Lower lobe of right lung (tissue), 2 donors: Measurements from ENCODE around the gene ETV6. TPM values are rescaled to one million over a fixed set of nuclear protein-coding genes. Genes with fewer than 3 reads are reported as not detected.

Experiments used
- ATAC-seq, 2 donors: fragments of 200-7000 bp; cut with Tn5 transposase; one replicate each; pipeline ENCODE4 v1.9.1; 2020 to 2022; ENCODE audit warnings: mild to moderate bottlenecking in 2 of 2, moderate library complexity in 2 of 2
- DNase-seq: peaks from one replicate; pipeline ENCODE4 v3.0.0-alpha.2; 2020
- H3K27ac ChIP-seq: fragments of 200-600 bp; one replicate; pipeline ENCODE4 v1.8.0; 2022
- H3K27me3 ChIP-seq: fragments of 200-600 bp; one replicate; pipeline ENCODE4 v1.8.0; 2022; ENCODE audit warnings: low read depth
- H3K36me3 ChIP-seq: fragments of 200-600 bp; one replicate; pipeline ENCODE4 v1.8.0; 2022; ENCODE audit warnings: mild to moderate bottlenecking
- H3K4me1 ChIP-seq: fragments of 200-600 bp; one replicate; pipeline ENCODE4 v1.8.0; 2022
- H3K4me3 ChIP-seq: fragments of 200-600 bp; one replicate; pipeline ENCODE4 v1.8.0; 2022; ENCODE audit warnings: mild to moderate bottlenecking
- H3K9me3 ChIP-seq: fragments of 200-600 bp; one replicate; pipeline ENCODE4 v1.8.0; 2022
- intact Hi-C: fragments of 100-400 bp; cut with DNase I; formaldehyde crosslinking; loops from one replicate; pipeline ENCODE4 v1.11.0; 2022
- total RNA-seq: library from RNA; stranded (reverse); fragmentation: NEBNext Ultra II Directional; extraction: Animal tissue kit (Norgen Biotek cat#: 25700); gene quantifications from one replicate; pipeline ENCODE4 v1.2.1, GENCODE V29; 2021
- TF ChIP-seq, protein P1 (sequence below): fragments of 200-600 bp; IDR thresholded peaks from one replicate; pipeline ENCODE4 v1.8.0; 2022; ENCODE audit warnings: antibody characterized with exemption, mild to moderate bottlenecking
- donor health status: DM: no; HTN: yes; CAD: no; lungs with severe emphysema.

ETV6 gene
- total RNA-seq, 1 donor from 2014 or later, result 48.4 TPM

DNA sequence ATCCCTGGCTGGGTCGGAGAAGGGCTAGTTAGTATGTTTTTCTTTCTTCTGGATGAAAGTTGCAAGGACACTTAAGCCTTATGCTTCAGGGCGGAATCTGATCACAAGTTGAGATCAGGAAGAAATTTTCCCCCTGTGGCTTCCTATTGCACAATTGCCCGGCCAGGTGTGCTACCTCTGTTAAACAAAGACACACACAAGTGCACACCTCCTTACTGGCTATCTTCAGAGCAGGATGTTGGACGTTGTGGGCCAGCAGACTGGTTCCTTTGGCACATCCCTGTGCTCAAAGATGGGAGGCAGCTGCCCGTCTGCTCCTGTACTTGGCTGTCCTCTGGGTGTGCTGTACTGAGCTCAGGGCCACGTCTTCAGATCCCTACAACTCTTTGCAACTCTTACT lies 19.1 kb downstream of the ETV6 start:
- DNase-seq, result no peak
- Histone ChIP-seq H3K36me3 (no peaks in the 10 kb centered on the region), H3K27ac (no peak overlapping the region), H3K9me3 (no peaks in the 10 kb centered on the region), H3K4me3 (no peak overlapping the region), H3K27me3 (no peaks in the 10 kb centered on the region), H3K4me1 (peaks cover 50% of the 10 kb centered on the region)
- ATAC-seq, result peak; percentile 20 to 31
- TF ChIP-seq, protein P1, sequence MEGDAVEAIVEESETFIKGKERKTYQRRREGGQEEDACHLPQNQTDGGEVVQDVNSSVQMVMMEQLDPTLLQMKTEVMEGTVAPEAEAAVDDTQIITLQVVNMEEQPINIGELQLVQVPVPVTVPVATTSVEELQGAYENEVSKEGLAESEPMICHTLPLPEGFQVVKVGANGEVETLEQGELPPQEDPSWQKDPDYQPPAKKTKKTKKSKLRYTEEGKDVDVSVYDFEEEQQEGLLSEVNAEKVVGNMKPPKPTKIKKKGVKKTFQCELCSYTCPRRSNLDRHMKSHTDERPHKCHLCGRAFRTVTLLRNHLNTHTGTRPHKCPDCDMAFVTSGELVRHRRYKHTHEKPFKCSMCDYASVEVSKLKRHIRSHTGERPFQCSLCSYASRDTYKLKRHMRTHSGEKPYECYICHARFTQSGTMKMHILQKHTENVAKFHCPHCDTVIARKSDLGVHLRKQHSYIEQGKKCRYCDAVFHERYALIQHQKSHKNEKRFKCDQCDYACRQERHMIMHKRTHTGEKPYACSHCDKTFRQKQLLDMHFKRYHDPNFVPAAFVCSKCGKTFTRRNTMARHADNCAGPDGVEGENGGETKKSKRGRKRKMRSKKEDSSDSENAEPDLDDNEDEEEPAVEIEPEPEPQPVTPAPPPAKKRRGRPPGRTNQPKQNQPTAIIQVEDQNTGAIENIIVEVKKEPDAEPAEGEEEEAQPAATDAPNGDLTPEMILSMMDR, result no peak
- intact Hi-C loops, result no loop called here

DNA sequence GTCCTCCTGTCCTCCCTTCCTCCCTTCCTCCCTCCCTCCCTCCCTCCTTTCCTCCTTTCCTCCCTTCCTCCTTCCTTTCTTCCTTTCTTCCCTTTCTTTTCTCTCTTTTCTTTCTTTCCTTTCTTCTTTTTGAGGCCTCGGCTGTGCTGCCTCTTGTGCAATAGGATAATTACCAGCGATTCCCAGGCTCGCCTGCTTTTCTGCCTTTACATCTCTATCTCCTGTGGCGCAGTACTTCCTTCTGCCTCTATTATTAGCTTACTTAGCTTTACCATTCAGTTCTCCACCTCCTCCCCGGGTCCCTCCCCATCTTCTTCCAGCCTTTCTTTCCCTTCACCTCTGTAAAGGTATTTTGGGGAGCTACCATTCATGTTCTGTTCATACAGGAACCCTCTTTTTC lies 19.9 kb downstream of the ETV6 start:
- Histone ChIP-seq H3K9me3 (no peaks in the 10 kb centered on the region), H3K4me1 (peaks cover 57% of the 10 kb centered on the region), H3K4me3 (no peak overlapping the region), H3K36me3 (no peaks in the 10 kb centered on the region), H3K27me3 (no peaks in the 10 kb centered on the region), H3K27ac (no peak overlapping the region)
- no peak for ATAC-seq
- TF ChIP-seq, protein P1, result no peak
- no peak for DNase-seq
- intact Hi-C loops, result no loop called here

DNA sequence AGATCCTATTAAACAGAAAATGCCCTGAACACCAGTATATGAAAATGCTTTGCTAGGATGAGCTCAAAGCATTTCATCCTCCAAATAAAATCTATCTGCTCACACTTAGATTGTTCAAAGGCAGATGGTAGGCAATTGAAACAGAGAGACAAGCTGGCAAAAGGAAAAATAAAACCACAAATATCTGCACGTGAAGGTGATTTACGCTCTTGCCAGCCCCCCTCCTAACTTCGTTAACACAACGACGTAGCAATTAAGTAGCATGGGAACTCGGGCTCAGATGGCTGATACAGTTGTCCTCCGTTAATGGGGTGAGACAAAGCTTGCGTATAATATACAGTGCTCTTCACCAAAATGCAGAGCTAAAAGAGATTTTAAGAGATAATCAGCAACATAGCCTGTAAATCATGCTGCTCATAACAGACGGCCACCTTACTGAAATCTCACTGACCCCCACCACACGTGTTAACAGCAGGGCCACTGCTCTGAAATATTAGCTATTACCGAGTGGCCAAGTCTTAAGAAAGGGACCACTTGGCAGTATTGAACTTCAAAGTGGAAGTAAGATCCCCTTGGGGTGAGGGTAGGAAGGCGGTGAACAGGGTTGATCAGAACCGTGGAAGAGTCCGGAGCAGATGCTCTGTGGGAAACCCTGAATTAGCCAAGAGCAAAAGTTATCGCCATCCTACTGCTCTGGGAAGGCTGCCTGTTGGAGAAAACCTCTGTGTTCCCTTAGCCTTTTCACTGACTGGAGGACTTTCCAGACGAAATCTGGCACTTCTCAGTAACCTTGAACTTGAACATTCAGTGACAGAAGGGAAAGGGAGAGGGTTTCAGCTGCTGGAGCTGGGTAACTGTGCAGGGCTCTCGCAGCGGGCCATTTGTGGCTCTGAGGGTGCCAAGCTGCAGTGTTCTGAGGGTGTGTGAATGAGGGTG lies 23.1 kb downstream of the ETV6 start:
- Histone ChIP-seq H3K27me3 (no peaks in the 10 kb centered on the region), H3K9me3 (no peaks in the 10 kb centered on the region), H3K4me1 (peaks cover 76% of the 10 kb centered on the region), H3K4me3 (no peak overlapping the region), H3K27ac (no peak overlapping the region), H3K36me3 (no peaks in the 10 kb centered on the region)
- intact Hi-C loops, result no loop called here
- TF ChIP-seq, protein P1, result no peak
- DNase-seq (no peak), ATAC-seq (peak in 1 of 2 donors; percentile 22)

DNA sequence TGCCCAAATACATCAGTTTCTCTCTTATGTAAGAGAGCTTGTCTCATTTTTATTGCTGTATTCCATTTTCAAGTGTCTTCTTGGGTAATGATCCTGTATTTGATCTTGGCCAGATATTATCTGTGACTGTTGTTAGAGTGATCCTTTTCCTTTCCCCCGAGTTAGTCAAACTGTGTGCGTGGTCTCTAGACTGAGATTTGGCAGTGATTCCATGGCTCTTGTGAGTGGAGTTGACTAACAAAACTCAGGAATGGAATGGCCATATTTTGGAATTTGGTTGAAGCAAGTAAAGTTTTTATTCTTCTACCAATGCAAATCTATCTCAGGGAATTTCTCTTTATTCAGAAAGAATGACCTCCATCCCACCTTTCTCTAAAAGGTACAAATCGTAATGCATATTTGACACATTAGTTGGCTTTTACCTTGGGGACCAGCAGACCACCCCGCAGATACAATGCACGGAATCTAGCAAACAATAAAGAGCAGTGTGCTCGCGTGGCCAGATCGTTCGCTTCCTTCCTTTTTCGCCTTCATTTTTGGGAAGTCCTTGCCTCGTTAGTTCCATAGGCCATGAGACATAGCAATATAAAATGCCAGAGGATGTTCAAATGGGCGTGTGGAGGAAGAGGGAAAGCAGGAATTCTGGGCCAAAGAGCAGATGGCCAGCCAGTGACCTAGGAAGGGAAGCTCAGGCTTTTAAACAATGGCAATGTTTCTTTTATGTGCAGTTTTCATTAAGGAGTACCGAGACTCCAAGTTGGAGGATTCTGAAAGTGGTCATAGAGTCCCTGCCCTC lies 24.4 kb downstream of the ETV6 start:
- Histone ChIP-seq H3K9me3 (no peaks in the 10 kb centered on the region), H3K36me3 (peaks cover 6% of the 10 kb centered on the region)

DNA sequence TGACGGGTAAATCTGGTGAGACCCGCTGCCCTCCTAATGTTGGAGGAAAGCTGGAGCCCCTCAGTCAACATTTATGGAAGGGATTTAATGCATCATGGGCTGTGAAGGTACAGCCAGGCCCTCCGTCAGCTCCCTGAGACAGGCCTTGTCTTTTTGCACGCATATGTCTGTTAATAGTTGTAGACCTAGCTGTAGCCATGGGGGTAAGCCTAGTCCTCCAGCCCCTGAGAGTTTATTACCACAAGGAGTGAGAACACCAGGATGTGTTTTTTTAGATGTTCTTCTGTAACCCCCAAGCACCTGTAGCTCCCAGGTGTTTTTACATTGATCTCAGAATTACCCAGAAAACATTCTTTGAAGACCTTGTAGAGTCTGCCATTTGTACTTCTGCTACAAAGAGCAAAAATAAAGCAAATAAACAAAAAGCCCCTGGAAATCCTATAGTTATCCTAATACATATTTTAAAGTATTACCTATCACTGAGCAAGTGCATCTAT lies 25.5 kb downstream of the ETV6 start:
- Histone ChIP-seq H3K27me3 (no peaks in the 10 kb centered on the region), H3K9me3 (no peaks in the 10 kb centered on the region), H3K36me3 (peaks cover 6% of the 10 kb centered on the region), H3K4me1 (peaks cover 61% of the 10 kb centered on the region), H3K4me3 (no peak overlapping the region), H3K27ac (peak overlapping the region; percentile 22)
- ATAC-seq (no peak), DNase-seq (no peak)
- intact Hi-C loops, result no loop called here
- TF ChIP-seq, protein P1, result no peak

More for the DNA sequence above, 24.4 kb downstream of the ETV6 start:
- TF ChIP-seq, protein P1, result no peak
- DNase-seq (no peak), ATAC-seq (peak in 1 of 2 donors; percentile 32)
- intact Hi-C loops, result no loop called here
- Histone ChIP-seq H3K4me1 (peaks cover 71% of the 10 kb centered on the region), H3K4me3 (no peak overlapping the region), H3K27ac (no peak overlapping the region), H3K27me3 (no peaks in the 10 kb centered on the region)
